ENCODE measurements around the gene KCNG3. TPM values are rescaled to one million over a fixed set of nuclear protein-coding genes. Genes with fewer than 3 reads are reported as not detected.

The KCNG3 gene
- total RNA-seq, 2 donors from 2014 or later: 0.78 TPM; not detected in 1

- TF ChIP-seq CTCF (IDR thresholded peaks at IDR 0.05): no peak
- Histone ChIP-seq H3K27ac (no peak overlapping the region), H3K27me3 (replicated peaks; ENCODE audit: insufficient read depth) (no peaks in the 10 kb centered on the region), H3K9me3 (no peaks in the 10 kb centered on the region), H3K36me3 (no peaks in the 10 kb centered on the region), H3K4me3 (no peak overlapping the region), H3K4me1 (ENCODE audit: control insufficient read depth in 1 of 2, low read depth in 2 of 2) (no peaks in the 10 kb centered on the region)
- no peak for ATAC-seq (ENCODE audit: insufficient number of reproducible peaks, low FRiP score, low read depth)
- DNase-seq (ENCODE audit: low spot score): no peak
These were observed 28.3 kb upstream of the KCNG3 start for GRCh38 chr2:42522035-42522434.

- no peak for ATAC-seq (ENCODE audit: insufficient number of reproducible peaks, low FRiP score, low read depth)
- no peak for TF ChIP-seq CTCF (IDR thresholded peaks at IDR 0.05)
- no peaks in the 10 kb centered on the region for H3K4me1 ChIP-seq (ENCODE audit: control insufficient read depth in 1 of 2, low read depth in 2 of 2)
These were observed 25.8 kb upstream of the KCNG3 start for GRCh38 chr2:42519624-42520023.

GRCh38 chr2:42516418-42516901 is 22.7 kb upstream of the KCNG3 start:
- Histone ChIP-seq H3K27me3 (replicated peaks; ENCODE audit: insufficient read depth) (no peaks in the 10 kb centered on the region), H3K36me3 (no peaks in the 10 kb centered on the region), H3K4me3 (no peak overlapping the region), H3K4me1 (ENCODE audit: control insufficient read depth in 1 of 2, low read depth in 2 of 2) (no peaks in the 10 kb centered on the region), H3K9me3 (no peaks in the 10 kb centered on the region), H3K27ac (no peak overlapping the region)
- no peak for DNase-seq (ENCODE audit: low spot score)
- ATAC-seq (ENCODE audit: insufficient number of reproducible peaks, low FRiP score, low read depth): no peak
- TF ChIP-seq CTCF (IDR thresholded peaks at IDR 0.05): no peak

More at GRCh38 chr2:42519624-42520023, 25.8 kb upstream of the KCNG3 start:
- H3K4me3 ChIP-seq: no peak overlapping the region
- no peaks in the 10 kb centered on the region for H3K36me3 ChIP-seq
- no peaks in the 10 kb centered on the region for H3K27me3 ChIP-seq (replicated peaks; ENCODE audit: insufficient read depth)
- no peak for DNase-seq (ENCODE audit: low spot score)
- no peak overlapping the region for H3K27ac ChIP-seq
- H3K9me3 ChIP-seq: no peaks in the 10 kb centered on the region

- Histone ChIP-seq H3K4me1 (ENCODE audit: control insufficient read depth in 1 of 2, low read depth in 2 of 2) (no peaks in the 10 kb centered on the region), H3K36me3 (no peaks in the 10 kb centered on the region), H3K4me3 (no peak overlapping the region), H3K9me3 (no peaks in the 10 kb centered on the region), H3K27ac (no peak overlapping the region), H3K27me3 (replicated peaks; ENCODE audit: insufficient read depth) (no peaks in the 10 kb centered on the region)
- no peak for DNase-seq (ENCODE audit: low spot score)
- ATAC-seq (ENCODE audit: insufficient number of reproducible peaks, low FRiP score, low read depth): peak; percentile 69
- peak; percentile 63 for TF ChIP-seq CTCF (IDR thresholded peaks at IDR 0.05)
These were observed 19.6 kb upstream of the KCNG3 start for GRCh38 chr2:42513252-42513918.

GRCh38 chr2:42510608-42511243 is 16.9 kb upstream of the KCNG3 start:
- H3K4me3 ChIP-seq: no peak overlapping the region
- no peak for DNase-seq (ENCODE audit: low spot score)
- H3K27me3 ChIP-seq (replicated peaks; ENCODE audit: insufficient read depth): no peaks in the 10 kb centered on the region
- no peak for TF ChIP-seq CTCF (IDR thresholded peaks at IDR 0.05)
- ATAC-seq (ENCODE audit: insufficient number of reproducible peaks, low FRiP score, low read depth): no peak
- no peaks in the 10 kb centered on the region for H3K9me3 ChIP-seq
- H3K36me3 ChIP-seq: no peaks in the 10 kb centered on the region
- no peak overlapping the region for H3K27ac ChIP-seq
- H3K4me1 ChIP-seq (ENCODE audit: control insufficient read depth in 1 of 2, low read depth in 2 of 2): no peaks in the 10 kb centered on the region
